ENCODE results near the gene IRAK1. TPM values are rescaled to one million over a fixed set of nuclear protein-coding genes. Genes with fewer than 3 reads are reported as not detected.
"Not testable (repeated sequence)": the region's sequence is repeated elsewhere in the genome, so short reads cannot be mapped to it uniquely, and the experiment has no call there.

IRAK1 gene
- total RNA-seq, 1 experiment from 2014 or later, result 92.3 TPM

DNA sequence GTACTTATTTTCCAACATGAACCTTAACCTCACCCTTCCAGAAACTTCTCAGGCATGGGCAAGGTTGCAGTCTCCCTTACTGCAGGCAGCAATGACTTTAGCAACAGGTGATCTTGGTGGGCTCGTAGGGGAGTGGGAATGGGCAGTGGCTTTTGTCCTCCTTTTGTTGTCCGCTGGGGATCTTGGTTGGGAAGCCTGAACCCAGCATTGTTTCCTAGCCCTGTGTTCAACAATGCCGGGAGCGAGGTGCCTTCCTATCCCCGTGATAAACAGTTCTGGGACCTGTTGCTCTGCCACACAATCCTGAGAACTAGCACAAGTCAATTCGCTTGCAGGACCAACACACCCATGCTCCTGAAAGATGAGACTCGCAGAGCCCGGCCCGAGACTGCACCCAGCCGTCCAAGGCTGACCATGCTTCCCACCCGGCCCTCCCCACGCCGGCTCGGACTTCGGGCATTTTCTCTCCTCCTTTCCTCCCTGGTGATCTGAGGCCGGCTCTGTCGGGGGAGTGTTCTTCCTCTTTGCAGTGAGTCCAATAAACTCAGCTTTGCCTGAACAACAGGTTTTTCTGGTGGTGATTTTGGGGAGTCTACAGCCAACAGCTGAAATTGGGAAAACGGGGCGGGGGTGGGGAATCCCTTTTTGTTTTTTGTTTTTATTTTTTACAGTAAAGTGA, 20.2 kb downstream of the IRAK1 start:
- ATAC-seq (no peak), DNase-seq (ENCODE audit: low read depth, low spot score) (no peak)
- ChIA-PET CTCF (no interaction called here), RAD21 (ENCODE audit: low non-redundant PET in 1 of 2, low total read pairs in 2 of 2, uncharacterized antibody in 2 of 2, unreplicated experiment in 2 of 2) (no interaction called here), POLR2A (no interaction called here)
- Histone ChIP-seq H3K9me3 (ENCODE audit: control insufficient read depth in 1 of 2, insufficient read depth in 1 of 2, low read depth in 1 of 2, low read length in 2 of 2) (no peaks in the 10 kb centered on the region), H2AFZ (ENCODE audit: low read depth, low read length, poor library complexity, severe bottlenecking) (no peak overlapping the region), H3K9me2 (ENCODE audit: insufficient read depth) (no peaks in the 10 kb centered on the region), H3K4me1 (ENCODE audit: control insufficient read depth in 1 of 2, insufficient read depth in 2 of 2, low read length in 2 of 2) (peaks cover 8 to 11% of the 10 kb centered on the region in 2 experiments; a peak in 3 of 4 replicates), H4K20me1 (ENCODE audit: insufficient read depth) (no peaks in the 10 kb centered on the region), H3K4me2 (ENCODE audit: low read length) (no peak overlapping the region), H3K79me2 (ENCODE audit: insufficient read depth, low read length) (no peaks in the 10 kb centered on the region), H3K36me3 (ENCODE audit: control insufficient read depth in 1 of 2, insufficient read depth in 2 of 2, low read length in 2 of 2) (no peaks in the 10 kb centered on the region), H3K27ac (ENCODE audit: low read depth, low read length) (no peak overlapping the region), H3K9ac (ENCODE audit: low read length) (no peak overlapping the region), H3K4me3 (replicated peaks in 1 of 2; ENCODE audit: low read depth in 1 of 2, low read length in 2 of 2) (no peak overlapping the region), H3K27me3 (ENCODE audit: insufficient read depth, low read length) (no peaks in the 10 kb centered on the region)
- intact Hi-C loops (cut with micrococcal nuclease), result no loop called here
- no TSS peak for BruUV-seq (replicated peaks)
- TF ChIP-seq ZNF274 (IDR thresholded peaks at IDR 0.05; ENCODE audit: low read depth, low read length) (no peak), CBX3 (IDR thresholded peaks at IDR 0.05; ENCODE audit: low read depth) (no peak), JUND (IDR thresholded peaks at IDR 0.05) (no peak), FOSL1 (IDR thresholded peaks at IDR 0.05; ENCODE audit: low read depth) (no peak), ZFX (IDR thresholded peaks at IDR 0.05) (no peak), EZH2 (IDR thresholded peaks at IDR 0.05) (no peak)

DNA sequence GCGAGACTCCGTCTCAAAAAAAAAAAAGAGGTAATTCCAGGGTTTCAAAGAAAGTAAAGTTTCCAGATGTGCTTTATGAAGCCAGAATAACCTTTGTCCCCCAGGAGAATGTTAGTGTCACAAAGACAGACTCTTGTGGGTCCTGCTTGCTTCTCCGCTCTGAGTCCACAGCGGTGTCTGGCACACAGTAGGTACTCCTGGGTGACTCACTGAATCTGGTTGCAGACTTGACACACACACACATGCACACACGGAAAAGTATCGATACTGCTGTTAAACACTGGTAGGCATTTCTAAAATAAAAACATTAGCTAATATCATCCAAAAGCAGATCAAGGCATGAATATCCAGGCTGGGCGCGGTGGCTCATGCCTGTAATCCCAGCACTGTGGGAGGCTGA, 24.2 kb downstream of the IRAK1 start:
- H3K27me3 ChIP-seq (ENCODE audit: insufficient read depth, low read length), result no peaks in the 10 kb centered on the region
- no peak overlapping the region for H3K27ac ChIP-seq (ENCODE audit: low read depth, low read length)
- no peak overlapping the region for H2AFZ ChIP-seq (ENCODE audit: low read depth, low read length, poor library complexity, severe bottlenecking)
- H3K9me3 ChIP-seq (ENCODE audit: control insufficient read depth in 1 of 2, insufficient read depth in 1 of 2, low read depth in 1 of 2, low read length in 2 of 2), result no peaks in the 10 kb centered on the region
- no peaks in the 10 kb centered on the region for H3K79me2 ChIP-seq (ENCODE audit: insufficient read depth, low read length)
- no peak overlapping the region for H3K9ac ChIP-seq (ENCODE audit: low read length)
- no peaks in the 10 kb centered on the region for H3K4me1 ChIP-seq (ENCODE audit: control insufficient read depth in 1 of 2, insufficient read depth in 2 of 2, low read length in 2 of 2)
- H4K20me1 ChIP-seq (ENCODE audit: insufficient read depth), result no peaks in the 10 kb centered on the region
- POLR2A ChIA-PET, result no interaction called here
- H3K4me2 ChIP-seq (ENCODE audit: low read length), result no peak overlapping the region
- no peak overlapping the region for H3K4me3 ChIP-seq (replicated peaks in 1 of 2; ENCODE audit: low read depth in 1 of 2, low read length in 2 of 2)
- intact Hi-C loops (cut with micrococcal nuclease), result no loop called here
- no TSS peak for BruUV-seq (replicated peaks)
- H3K36me3 ChIP-seq (ENCODE audit: control insufficient read depth in 1 of 2, insufficient read depth in 2 of 2, low read length in 2 of 2), result no peaks in the 10 kb centered on the region
- no peak for ATAC-seq
- RAD21 ChIA-PET (ENCODE audit: low non-redundant PET in 1 of 2, low total read pairs in 2 of 2, uncharacterized antibody in 2 of 2, unreplicated experiment in 2 of 2), result no interaction called here
- H3K9me2 ChIP-seq (ENCODE audit: insufficient read depth), result no peaks in the 10 kb centered on the region
- no peak for TF ChIP-seq POLR2A (IDR thresholded peaks at IDR 0.05; ENCODE audit: borderline replicate concordance, extremely low read depth, insufficient read depth, insufficient read length)
- CTCF ChIA-PET, result no interaction called here
- DNase-seq (ENCODE audit: low read depth, low spot score), result no peak

DNA sequence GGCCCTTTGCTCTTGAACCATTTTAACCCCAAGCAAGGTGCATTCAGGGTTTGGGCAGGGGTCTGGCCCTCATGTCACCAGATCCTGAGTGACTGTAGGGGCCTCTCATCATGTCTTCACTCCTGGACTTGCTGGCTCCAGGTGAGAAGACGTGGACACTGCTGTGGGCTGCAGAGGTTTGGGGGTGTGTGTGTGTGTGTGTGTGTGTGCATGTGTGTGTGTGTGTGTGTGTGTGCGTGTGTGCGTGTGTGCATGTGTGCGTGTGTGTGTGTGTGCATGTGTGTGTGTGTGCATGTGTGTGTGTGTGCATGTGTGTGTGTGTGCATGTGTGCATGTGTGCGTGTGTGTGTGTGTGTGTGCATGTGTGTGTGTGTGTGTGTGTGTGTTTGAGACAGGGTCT, 25.3 kb downstream of the IRAK1 start:
- H3K9me3 ChIP-seq (ENCODE audit: control insufficient read depth in 1 of 2, insufficient read depth in 1 of 2, low read depth in 1 of 2, low read length in 2 of 2); DNase-seq (ENCODE audit: low read depth, low spot score); H3K9ac ChIP-seq (ENCODE audit: low read length); H3K4me3 ChIP-seq (replicated peaks in 1 of 2; ENCODE audit: low read depth in 1 of 2, low read length in 2 of 2); ATAC-seq; POLR2A ChIA-PET; H2AFZ ChIP-seq (ENCODE audit: low read depth, low read length, poor library complexity, severe bottlenecking); H3K4me2 ChIP-seq (ENCODE audit: low read length); RAD21 ChIA-PET (ENCODE audit: low non-redundant PET in 1 of 2, low total read pairs in 2 of 2, uncharacterized antibody in 2 of 2, unreplicated experiment in 2 of 2); intact Hi-C loops (cut with micrococcal nuclease); H4K20me1 ChIP-seq (ENCODE audit: insufficient read depth); H3K27ac ChIP-seq (ENCODE audit: low read depth, low read length); H3K9me2 ChIP-seq (ENCODE audit: insufficient read depth); H3K36me3 ChIP-seq (ENCODE audit: control insufficient read depth in 1 of 2, insufficient read depth in 2 of 2, low read length in 2 of 2); BruUV-seq (replicated peaks); H3K4me1 ChIP-seq (ENCODE audit: control insufficient read depth in 1 of 2, insufficient read depth in 2 of 2, low read length in 2 of 2); H3K27me3 ChIP-seq (ENCODE audit: insufficient read depth, low read length); H3K79me2 ChIP-seq (ENCODE audit: insufficient read depth, low read length); CTCF ChIA-PET: not testable (repeated sequence)
